ENCODE results near the gene IGFBP5.

DNA sequence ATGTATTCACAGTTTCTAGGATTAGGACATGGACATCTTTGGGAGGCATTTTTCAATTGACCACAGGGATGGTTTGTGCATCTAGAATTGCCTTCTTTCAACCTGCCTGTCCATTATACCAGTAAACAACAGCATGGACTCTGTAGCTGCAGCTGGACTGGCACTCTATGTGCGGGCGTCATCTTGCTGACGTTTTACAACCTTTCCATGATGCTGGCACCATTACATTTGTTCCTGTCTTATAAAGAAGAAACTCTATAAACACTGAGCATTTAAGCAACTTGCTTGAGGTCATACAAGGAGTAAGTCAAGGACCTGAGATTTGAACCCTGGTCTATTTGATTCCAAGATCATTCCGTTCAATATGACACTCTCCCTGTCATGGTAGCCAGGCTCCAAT, 25.4 kb upstream of the IGFBP5 start:
- TF ChIP-seq POLR2A (IDR thresholded peaks at IDR 0.05): no peak
- TF ChIP-seq, protein P1, sequence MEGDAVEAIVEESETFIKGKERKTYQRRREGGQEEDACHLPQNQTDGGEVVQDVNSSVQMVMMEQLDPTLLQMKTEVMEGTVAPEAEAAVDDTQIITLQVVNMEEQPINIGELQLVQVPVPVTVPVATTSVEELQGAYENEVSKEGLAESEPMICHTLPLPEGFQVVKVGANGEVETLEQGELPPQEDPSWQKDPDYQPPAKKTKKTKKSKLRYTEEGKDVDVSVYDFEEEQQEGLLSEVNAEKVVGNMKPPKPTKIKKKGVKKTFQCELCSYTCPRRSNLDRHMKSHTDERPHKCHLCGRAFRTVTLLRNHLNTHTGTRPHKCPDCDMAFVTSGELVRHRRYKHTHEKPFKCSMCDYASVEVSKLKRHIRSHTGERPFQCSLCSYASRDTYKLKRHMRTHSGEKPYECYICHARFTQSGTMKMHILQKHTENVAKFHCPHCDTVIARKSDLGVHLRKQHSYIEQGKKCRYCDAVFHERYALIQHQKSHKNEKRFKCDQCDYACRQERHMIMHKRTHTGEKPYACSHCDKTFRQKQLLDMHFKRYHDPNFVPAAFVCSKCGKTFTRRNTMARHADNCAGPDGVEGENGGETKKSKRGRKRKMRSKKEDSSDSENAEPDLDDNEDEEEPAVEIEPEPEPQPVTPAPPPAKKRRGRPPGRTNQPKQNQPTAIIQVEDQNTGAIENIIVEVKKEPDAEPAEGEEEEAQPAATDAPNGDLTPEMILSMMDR (IDR thresholded peaks at IDR 0.05 in 4 of 5, conservative IDR thresholded peaks at IDR 0.05 in 1 of 5): no peak
